Neuronal stem cell (in vitro differentiated cells): ENCODE measurements around the gene C16orf90.

Experiments used
- DNase-seq: peaks from one replicate; pipeline ENCODE4 v3.0.0-alpha.2; 2013; ENCODE audit warnings: low spot score
- H2AFZ ChIP-seq: one replicate; pipeline ENCODE4 v1.6.1; 2013; ENCODE audit warnings: mild to moderate bottlenecking, low read length, inconsistent platforms
- H2AK5ac ChIP-seq: 2 replicates; pipeline ENCODE4 v1.6.1; 2013; ENCODE audit warnings: low read depth, mild to moderate bottlenecking, inconsistent platforms, low read length, moderate library complexity, mixed read lengths
- H2BK120ac ChIP-seq: 2 replicates; pipeline ENCODE4 v1.6.1; 2013; ENCODE audit warnings: low read depth, mild to moderate bottlenecking, inconsistent platforms, low read length, moderate library complexity, mixed read lengths
- H2BK12ac ChIP-seq: one replicate; pipeline ENCODE4 v1.6.1; 2013; ENCODE audit warnings: low read length, inconsistent platforms
- H2BK15ac ChIP-seq: 2 replicates; pipeline ENCODE4 v1.6.1; 2013; ENCODE audit warnings: mild to moderate bottlenecking, low read length, inconsistent platforms, mixed read lengths
- H2BK5ac ChIP-seq: one replicate; pipeline ENCODE4 v1.6.1; 2013; ENCODE audit warnings: inconsistent platforms, mild to moderate bottlenecking, low read length, moderate library complexity
- H3K14ac ChIP-seq: one replicate; pipeline ENCODE4 v1.6.1; 2013; ENCODE audit warnings: low read length, inconsistent platforms
- H3K18ac ChIP-seq: 2 replicates; pipeline ENCODE4 v1.6.1; 2013; ENCODE audit warnings: low read length, inconsistent platforms
- H3K23ac ChIP-seq: 2 replicates; pipeline ENCODE4 v1.6.1; 2013; ENCODE audit warnings: low read depth, mild to moderate bottlenecking, mixed read lengths, low read length, inconsistent platforms; ENCODE audit not compliant: poor library complexity
- H3K27ac ChIP-seq: replicated peaks from 3 replicates; pipeline ENCODE4 v1.5.1; 2013; ENCODE audit warnings: low read length, inconsistent platforms
- H3K27me3 ChIP-seq, 3 experiments: 2 replicates each; pipeline ENCODE4 v1.6.1; 2013; ENCODE audit warnings: low read length in 3 of 3, mild to moderate bottlenecking in 2 of 3, inconsistent platforms in 1 of 3, low read depth in 1 of 3, mixed read lengths in 1 of 3, moderate library complexity in 1 of 3; ENCODE audit not compliant: control insufficient read depth in 3 of 3, insufficient read depth in 3 of 3
- H3K36me3 ChIP-seq, 2 donors: replicated peaks in 1 of 2; 2 replicates each; pipeline ENCODE4 v1.6.1; 2013; ENCODE audit warnings: low read length in 2 of 2; ENCODE audit not compliant: control insufficient read depth in 2 of 2, insufficient read depth in 2 of 2
- H3K4ac ChIP-seq: 2 replicates; pipeline ENCODE4 v1.6.1; 2013; ENCODE audit warnings: inconsistent platforms, mild to moderate bottlenecking, low read length, moderate library complexity
- H3K4me1 ChIP-seq, 2 donors: 1 replicate in 1 of 2; 2 replicates in 1 of 2; pipeline ENCODE4 v1.6.1; 2013; ENCODE audit warnings: low read length in 2 of 2, low read depth in 1 of 2; ENCODE audit not compliant: control insufficient read depth in 2 of 2, insufficient read depth in 1 of 2
- H3K4me2 ChIP-seq: one replicate; pipeline ENCODE4 v1.6.1; 2013; ENCODE audit warnings: mild to moderate bottlenecking, low read length, inconsistent platforms; ENCODE audit not compliant: insufficient read depth, poor library complexity, severe bottlenecking
- H3K4me3 ChIP-seq, 2 donors: 2 replicates each; pipeline ENCODE4 v1.5.1; 2013; ENCODE audit warnings: low read length in 2 of 2, mild to moderate bottlenecking in 2 of 2, inconsistent platforms in 1 of 2, moderate library complexity in 1 of 2
- H3K79me1 ChIP-seq: one replicate; pipeline ENCODE4 v1.6.1; 2013; ENCODE audit warnings: low read depth, mild to moderate bottlenecking, inconsistent platforms, low read length, moderate library complexity
- H3K9ac ChIP-seq: one replicate; pipeline ENCODE4 v1.6.1; 2013; ENCODE audit warnings: mild to moderate bottlenecking, low read depth, low read length, inconsistent platforms; ENCODE audit not compliant: poor library complexity
- H3K9me3 ChIP-seq, 2 donors: replicated peaks in 1 of 2; 2 replicates each; pipeline versions ENCODE3 to v1.6.1; 2013; ENCODE audit warnings: low read length in 2 of 2, mild to moderate bottlenecking in 2 of 2, inconsistent platforms in 1 of 2, low read depth in 1 of 2, mixed read lengths in 1 of 2, moderate library complexity in 1 of 2; ENCODE audit not compliant: control insufficient read depth in 2 of 2, insufficient read depth in 1 of 2
- H4K8ac ChIP-seq: one replicate; pipeline ENCODE4 v1.6.1; 2013; ENCODE audit warnings: low read depth, mild to moderate bottlenecking, inconsistent platforms, low read length, moderate library complexity
- H4K91ac ChIP-seq: one replicate; pipeline ENCODE4 v1.6.1; 2013; ENCODE audit warnings: low read length, low read depth, mild to moderate bottlenecking, inconsistent platforms; ENCODE audit not compliant: poor library complexity
- WGBS, 2 donors: extraction: QIAGEN DNeasy Blood & Tissue Kit; methylation state at CpG; one replicate each; pipeline ENCODE4 v1.1.7; 2013; ENCODE audit warnings: missing lambda C conversion rate in 2 of 2, mixed read lengths in 1 of 2; ENCODE audit not compliant: insufficient read length in 2 of 2, insufficient replicate concordance in 1 of 2; ENCODE audit errors: extremely low coverage in 2 of 2; 5-methylcytosine and 5-hydroxymethylcytosine counted together

Gene C16orf90

DNA sequence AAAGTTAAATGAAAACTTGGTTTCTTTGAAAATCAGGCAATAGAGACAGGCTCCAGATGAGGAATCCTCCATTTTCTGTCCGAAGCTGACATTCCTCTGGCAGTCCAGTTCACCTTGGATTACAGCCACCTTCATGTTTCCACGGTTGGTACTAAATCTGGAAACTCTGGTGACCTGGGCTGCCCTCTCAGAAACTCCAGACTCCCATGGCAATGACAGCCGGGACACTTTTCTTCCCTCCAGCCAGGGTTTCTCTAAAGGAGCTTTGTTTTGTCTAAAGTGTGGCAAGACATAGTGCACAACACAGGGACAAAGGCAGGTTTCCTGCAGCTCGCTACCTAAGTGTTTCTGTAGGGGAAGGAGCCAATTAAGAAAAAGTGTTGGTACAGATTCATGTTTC, 41.6 kb upstream of the C16orf90 start:
- WGBS, 2 donors, result no CpG with 5 or more reads among the region's 4 CpGs
- Histone ChIP-seq H2AK5ac (no peak overlapping the region), H3K27me3 (no peaks in the 10 kb centered on the region), H3K14ac (no peak overlapping the region), H3K9ac (no peak overlapping the region), H2AFZ (no peak overlapping the region), H3K4me1 (peaks cover 4 to 7% of the 10 kb centered on the region in 2 donors), H3K79me1 (no peaks in the 10 kb centered on the region), H4K8ac (no peak overlapping the region), H3K23ac (no peak overlapping the region), H4K91ac (no peak overlapping the region), H3K9me3 (no peaks in the 10 kb centered on the region), H2BK120ac (no peak overlapping the region), H3K4me2 (no peak overlapping the region), H3K4me3 (no peak overlapping the region), H2BK15ac (no peak overlapping the region), H3K4ac (no peak overlapping the region), H3K36me3 (peaks cover 24 to 83% of the 10 kb centered on the region in 2 donors), H2BK5ac (no peak overlapping the region), H2BK12ac (no peak overlapping the region), H3K18ac (no peak overlapping the region), H3K27ac (no peak overlapping the region)
- no peak for DNase-seq

DNA sequence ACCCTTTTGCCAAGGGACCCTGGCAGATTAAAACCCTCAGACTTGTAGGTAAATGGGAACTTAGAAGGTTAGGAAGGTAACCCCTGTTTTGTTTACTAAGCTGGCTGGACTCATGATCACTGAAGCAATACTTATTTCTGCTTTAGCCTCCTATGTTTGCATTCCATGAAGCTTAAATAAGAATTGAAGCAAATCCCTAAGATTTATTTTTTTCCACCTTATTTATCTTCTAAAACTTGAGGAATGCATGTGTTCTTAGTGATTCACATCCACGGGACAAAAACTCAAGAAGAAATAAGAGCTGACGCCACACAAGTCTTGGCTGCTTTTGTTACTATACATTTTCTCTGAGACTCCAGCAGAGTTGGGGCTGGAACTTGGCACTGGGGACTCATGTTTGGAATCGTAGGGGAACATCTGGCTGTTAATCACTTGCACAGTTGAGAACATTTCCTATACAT, 41.0 kb upstream of the C16orf90 start:
- Histone ChIP-seq H2AFZ (no peak overlapping the region), H3K18ac (no peak overlapping the region), H3K36me3 (peaks cover 24 to 85% of the 10 kb centered on the region in 2 donors), H3K27ac (no peak overlapping the region), H2BK15ac (no peak overlapping the region), H3K4me2 (no peak overlapping the region), H3K14ac (no peak overlapping the region), H2AK5ac (no peak overlapping the region), H3K9ac (no peak overlapping the region), H4K8ac (no peak overlapping the region), H3K9me3 (no peaks in the 10 kb centered on the region), H3K4me3 (no peak overlapping the region), H3K4ac (no peak overlapping the region), H2BK120ac (no peak overlapping the region), H3K79me1 (no peaks in the 10 kb centered on the region), H2BK5ac (no peak overlapping the region), H2BK12ac (no peak overlapping the region), H3K23ac (no peak overlapping the region), H3K27me3 (no peaks in the 10 kb centered on the region), H3K4me1 (peaks cover 0 to 3% of the 10 kb centered on the region in 2 donors), H4K91ac (no peak overlapping the region)
- no CpG with 5 or more reads among the region's 3 CpGs for WGBS, 2 donors
- DNase-seq, result no peak

DNA sequence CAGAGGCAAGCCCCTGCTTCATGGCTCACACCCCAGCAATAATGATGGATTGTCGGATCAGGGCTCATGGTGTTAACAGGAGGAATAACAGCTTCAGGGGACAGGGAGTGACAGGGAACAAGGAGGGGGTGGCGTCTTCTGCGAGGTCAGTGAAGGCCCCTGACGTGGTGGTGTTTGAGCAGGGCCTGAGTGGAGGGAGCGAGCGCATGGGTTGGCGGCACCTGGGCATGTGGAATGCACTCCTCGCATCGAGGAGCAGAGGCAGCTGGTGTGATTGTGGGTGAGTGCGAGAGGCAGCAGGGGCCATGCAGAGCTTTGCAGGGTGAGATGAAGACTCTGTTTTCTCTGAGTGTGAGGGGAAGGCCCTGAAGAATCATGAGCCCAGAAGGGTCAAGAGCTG, 38.8 kb upstream of the C16orf90 start:
- H2AFZ ChIP-seq, result no peak overlapping the region
- no peak overlapping the region for H3K4me2 ChIP-seq
- H3K79me1 ChIP-seq, result no peaks in the 10 kb centered on the region
- peak overlapping the region in 1 of 2 donors; percentile 20 for H3K4me3 ChIP-seq
- H3K9me3 ChIP-seq, result peaks cover 2 to 3% of the 10 kb centered on the region in 2 donors
- H4K91ac ChIP-seq, result no peak overlapping the region
- peaks cover 32 to 87% of the 10 kb centered on the region in 2 donors for H3K36me3 ChIP-seq
- H3K4me1 ChIP-seq, result peaks cover 0 to 2% of the 10 kb centered on the region in 2 donors
- no peak overlapping the region for H3K27ac ChIP-seq
- H3K14ac ChIP-seq, result peak overlapping the region; percentile 7
- H2BK5ac ChIP-seq, result peak overlapping the region; percentile 26
- no peaks in the 10 kb centered on the region for H3K27me3 ChIP-seq
- H2BK15ac ChIP-seq, result no peak overlapping the region
- no peak overlapping the region for H2BK12ac ChIP-seq
- no peak for DNase-seq
- no peak overlapping the region for H3K4ac ChIP-seq
- no CpG with 5 or more reads among the region's 10 CpGs for WGBS, 2 donors
- no peak overlapping the region for H3K18ac ChIP-seq
- H3K23ac ChIP-seq, result peak overlapping the region; percentile 53
- no peak overlapping the region for H2AK5ac ChIP-seq
- peak overlapping the region; percentile 15 for H3K9ac ChIP-seq
- H4K8ac ChIP-seq, result peak overlapping the region; percentile 59
- no peak overlapping the region for H2BK120ac ChIP-seq

DNA sequence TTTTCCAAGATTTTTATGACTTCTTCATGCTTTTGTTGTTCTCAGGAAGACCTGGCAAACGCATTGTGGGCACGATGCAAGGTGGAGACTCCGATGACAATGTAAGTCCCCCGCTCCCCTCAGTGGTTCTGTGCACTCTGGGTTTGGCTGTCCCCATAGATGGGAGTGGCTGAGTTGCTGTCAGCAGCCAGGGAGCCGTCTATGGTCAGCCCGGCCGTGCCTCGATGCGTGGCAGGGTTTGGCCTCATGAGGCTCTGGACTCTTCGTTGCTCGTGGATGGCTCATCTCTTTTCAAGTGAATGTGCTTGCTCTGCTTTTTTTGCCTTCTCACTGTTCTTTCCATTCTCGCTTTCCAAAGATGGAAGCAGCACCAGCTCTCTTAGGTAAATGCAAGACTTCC, 37.5 kb upstream of the C16orf90 start:
- H3K9ac ChIP-seq, result no peak overlapping the region
- H3K4me1 ChIP-seq, result peaks cover 0 to 2% of the 10 kb centered on the region in 2 donors
- no peak overlapping the region for H2BK5ac ChIP-seq
- no peak overlapping the region for H3K18ac ChIP-seq
- H4K8ac ChIP-seq, result no peak overlapping the region
- H2BK12ac ChIP-seq, result no peak overlapping the region
- H3K4me3 ChIP-seq, result no peak overlapping the region
- H3K4me2 ChIP-seq, result no peak overlapping the region
- H3K27me3 ChIP-seq, result no peaks in the 10 kb centered on the region
- H3K79me1 ChIP-seq, result no peaks in the 10 kb centered on the region
- no peak overlapping the region for H3K14ac ChIP-seq
- H3K4ac ChIP-seq, result no peak overlapping the region
- H3K36me3 ChIP-seq, result peaks cover 33 to 90% of the 10 kb centered on the region in 2 donors
- H2AK5ac ChIP-seq, result no peak overlapping the region
- H4K91ac ChIP-seq, result no peak overlapping the region
- H3K9me3 ChIP-seq, result peaks cover 2 to 17% of the 10 kb centered on the region in 2 donors
- no peak overlapping the region for H3K27ac ChIP-seq
- H3K23ac ChIP-seq, result no peak overlapping the region
- no peak overlapping the region for H2BK15ac ChIP-seq
- no peak overlapping the region for H2BK120ac ChIP-seq
- no peak overlapping the region for H2AFZ ChIP-seq
- WGBS, 2 donors, result no CpG with 5 or more reads among the region's 12 CpGs
- DNase-seq, result no peak
